Stimulated activated CD8-positive, alpha-beta memory T cell treated with anti-CD3 and anti-CD28 coated beads, Interleukin-15, amount 100 ng/mL, for 24 hours (primary cell): Measurements from ENCODE around the gene OR8D1.

Source experiments
- DNase-seq: peaks from one replicate; pipeline ENCODE4 v3.0.0-alpha.2; 2020; ENCODE audit warnings: low read depth

Gene OR8D1

DNA sequence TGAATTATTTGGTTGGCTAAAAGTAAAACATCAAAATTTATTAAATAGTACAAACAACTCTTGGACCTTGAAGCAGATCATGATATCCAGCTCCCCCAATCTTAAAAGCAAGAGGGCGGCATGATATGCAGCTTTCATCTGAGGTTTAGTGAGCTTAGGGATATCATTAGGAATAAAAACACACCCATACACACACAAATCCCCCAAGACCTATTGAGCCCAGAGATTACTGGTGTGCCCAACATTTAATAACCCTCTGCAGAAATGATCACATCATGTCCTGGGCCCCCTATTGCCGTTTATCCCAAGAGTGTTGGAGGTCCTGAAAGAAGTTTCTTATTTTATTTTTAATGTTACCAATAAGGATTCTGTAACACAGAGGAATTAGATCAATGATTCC, at the start of gene OR8D1:
Gene OR8D1, minus strand, starts transcription at position 101 of the 400 bp plus-strand sequence. CDS start 3,183 bp downstream, outside the sequence.
- no peak for DNase-seq

DNA sequence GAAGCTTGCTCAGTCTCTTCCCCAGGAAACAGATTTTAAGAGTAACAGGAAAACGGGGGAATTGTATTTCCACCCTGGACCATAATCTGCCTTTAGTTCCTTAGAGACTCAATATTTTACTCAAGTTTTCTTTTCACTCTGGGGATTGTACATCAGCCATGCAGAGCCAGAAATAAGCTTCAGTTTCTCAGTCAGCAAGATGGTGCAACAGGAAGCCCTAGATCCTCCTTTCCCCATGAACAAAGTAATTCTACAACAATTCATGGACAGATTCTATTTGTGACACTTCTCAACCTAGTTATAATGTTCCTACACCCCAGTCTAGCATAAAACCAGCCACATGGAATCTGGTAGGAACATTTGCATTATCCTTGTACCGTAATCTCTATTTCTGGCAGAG, 45.8 kb upstream of the OR8D1 start:
- no peak for DNase-seq

DNA sequence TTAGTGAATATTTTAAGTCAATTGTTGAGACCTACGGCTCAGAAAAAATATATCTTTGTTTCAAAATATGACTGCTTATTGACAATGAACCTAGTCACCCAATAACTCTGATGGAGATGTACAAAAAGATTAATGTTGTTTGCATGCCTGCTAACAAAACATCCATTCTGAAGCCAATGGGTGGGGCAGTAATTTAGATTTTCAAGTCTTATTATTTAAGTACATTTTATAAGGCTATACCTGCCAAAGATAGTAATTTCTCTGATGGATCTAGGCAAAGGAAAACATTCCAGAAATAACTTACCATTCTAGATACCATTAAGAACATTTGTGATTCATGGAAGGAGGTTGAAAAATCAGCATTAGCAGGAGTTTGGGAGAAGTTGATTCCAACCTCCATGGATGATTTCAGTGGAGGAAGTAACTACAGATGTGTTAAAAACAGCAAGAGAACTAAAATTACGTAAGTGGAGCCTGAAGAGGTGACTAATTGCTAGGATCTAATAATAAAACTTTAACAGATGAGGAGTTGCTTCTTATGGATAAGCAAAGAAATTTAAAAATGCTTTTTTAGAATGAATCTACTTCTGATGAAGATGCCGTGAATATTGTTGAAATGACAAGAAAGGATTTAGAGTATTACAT, 32.7 kb upstream of the OR8D1 start:
- no peak for DNase-seq

DNA sequence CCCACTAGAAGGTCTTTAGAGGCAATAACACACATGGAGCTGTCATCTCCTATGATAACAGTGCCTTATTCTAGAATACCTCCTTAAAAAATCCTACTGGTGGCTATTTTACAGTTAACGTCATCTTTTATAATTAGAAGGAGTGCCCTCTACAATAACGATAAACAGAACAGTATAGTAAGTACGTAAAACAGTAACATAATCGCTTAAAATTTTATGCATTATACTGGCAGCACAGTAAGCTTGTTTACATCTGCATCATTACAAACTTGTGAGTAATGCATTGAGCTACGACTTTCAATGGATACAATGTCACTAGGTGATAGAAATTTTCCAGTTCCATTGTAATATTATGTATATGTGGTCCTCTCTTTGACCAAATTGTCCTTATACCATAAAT, 30.6 kb upstream of the OR8D1 start:
- no peak for DNase-seq

DNA sequence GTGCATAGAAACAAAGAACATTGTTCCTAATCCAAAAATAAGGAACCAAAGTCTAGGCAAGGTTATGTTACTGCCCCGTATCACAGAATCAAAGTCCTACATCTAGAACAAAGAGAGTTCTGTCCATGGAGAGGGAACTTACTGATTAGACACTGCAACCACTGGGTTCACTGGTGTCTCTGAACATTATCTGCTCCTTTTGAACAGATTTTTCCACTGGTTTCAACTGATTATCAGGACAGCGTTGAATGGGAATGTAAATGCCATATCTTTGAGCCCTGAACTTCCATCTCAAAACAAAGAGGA, 26.3 kb upstream of the OR8D1 start:
- DNase-seq = no peak

DNA sequence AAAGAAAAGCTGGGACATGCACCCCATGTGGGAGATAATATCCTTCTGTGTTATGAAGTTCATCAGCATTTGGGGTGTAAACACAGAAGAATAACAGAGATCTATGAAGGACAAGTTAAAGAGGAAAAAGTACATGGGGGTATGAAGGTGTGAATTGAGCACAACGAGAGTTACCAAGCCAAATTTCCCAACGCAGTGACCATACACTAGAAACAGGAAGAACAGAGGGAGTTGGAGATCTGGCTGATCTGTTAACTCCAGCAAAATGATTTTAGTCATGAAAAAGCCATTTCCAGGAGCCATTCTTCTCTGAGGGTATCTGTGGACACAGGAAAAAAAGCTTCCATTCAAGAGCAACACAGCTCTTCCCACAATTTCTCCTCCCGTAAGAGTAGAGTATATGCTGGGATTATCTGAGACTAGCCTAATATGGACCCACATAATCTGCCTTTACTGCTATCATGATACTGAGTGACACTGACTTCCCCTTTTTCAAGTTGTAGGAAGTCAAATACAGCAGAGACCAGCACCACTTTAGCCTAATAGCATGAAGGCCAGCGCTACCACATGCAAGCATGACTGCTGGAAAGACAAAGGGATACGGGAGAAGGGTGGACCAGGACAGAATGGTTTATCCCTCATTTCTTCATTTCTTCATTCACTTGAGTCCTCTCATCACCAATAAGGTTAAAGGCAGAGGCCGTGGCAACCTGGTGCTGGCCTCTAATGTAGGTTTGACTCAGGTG, 25.8 kb upstream of the OR8D1 start:
- DNase-seq = no peak

DNA sequence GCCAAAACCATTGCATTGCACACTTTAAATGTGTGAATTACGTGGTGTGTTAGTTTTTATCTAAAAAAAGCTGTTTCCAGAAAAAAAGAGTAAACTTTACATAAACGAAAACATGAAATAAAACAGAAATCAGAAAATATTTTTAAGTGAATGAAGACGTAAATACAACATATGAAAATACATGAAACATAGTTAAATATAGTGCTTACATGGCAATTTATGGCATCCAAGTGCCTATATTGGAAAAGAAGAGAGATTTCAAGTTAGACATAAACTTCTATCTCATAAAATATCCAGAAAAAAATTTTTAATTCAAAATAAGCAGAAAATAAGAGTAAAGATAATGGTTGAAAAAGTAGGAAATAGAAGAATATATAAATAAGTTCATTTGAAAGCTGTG, 18.1 kb upstream of the OR8D1 start:
- no peak for DNase-seq

DNA sequence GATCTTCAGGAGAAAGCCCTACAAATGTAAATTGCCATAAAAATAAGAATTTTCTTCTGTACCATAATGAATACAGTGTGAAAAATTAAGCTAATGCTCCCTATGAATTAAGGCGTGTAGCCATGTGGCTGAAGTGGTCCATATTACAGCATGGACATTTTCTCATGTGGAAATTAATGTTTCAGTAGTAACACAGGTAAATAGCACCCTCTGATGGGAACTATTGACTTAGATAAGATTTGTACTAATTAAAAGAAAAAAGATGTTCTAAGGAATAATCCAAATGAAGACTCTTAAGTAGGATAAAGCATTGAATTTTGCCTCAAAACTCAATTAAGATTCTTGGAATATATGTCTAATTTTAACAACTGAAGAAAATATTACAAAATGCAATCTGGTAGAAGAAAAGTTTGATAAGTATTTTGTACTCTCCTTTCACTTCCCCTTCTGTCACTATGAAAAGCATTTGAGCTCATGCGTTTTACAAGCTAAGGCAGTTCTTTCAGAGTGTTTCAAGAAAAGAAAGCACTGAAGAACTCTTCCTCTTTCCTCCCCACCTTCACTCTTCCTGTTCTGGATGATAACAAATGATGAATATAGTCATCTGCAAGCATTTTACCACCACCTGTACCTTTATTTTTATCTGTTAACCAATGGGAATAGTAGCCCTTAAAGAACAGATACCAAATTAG, 16.2 kb upstream of the OR8D1 start:
- no peak for DNase-seq

DNA sequence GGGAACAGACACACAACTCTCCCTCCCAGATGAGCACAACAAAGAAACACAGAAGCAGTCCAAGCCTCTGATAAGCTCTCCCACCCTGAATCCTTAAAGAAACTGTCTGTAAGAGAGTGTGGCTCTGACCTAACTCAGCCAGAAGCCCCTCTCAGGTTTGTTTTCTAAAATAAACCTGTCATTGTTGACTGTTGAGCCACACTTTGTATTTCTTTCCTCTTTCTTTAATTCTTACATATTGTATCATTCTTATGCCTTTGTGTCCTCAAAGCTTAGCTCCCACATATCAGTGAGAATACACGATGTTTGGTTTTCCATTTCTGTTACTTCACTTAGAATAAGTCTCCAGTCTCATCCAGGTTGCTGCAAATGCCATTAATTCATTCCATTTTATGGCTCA, 14.0 kb upstream of the OR8D1 start:
- no peak for DNase-seq

DNA sequence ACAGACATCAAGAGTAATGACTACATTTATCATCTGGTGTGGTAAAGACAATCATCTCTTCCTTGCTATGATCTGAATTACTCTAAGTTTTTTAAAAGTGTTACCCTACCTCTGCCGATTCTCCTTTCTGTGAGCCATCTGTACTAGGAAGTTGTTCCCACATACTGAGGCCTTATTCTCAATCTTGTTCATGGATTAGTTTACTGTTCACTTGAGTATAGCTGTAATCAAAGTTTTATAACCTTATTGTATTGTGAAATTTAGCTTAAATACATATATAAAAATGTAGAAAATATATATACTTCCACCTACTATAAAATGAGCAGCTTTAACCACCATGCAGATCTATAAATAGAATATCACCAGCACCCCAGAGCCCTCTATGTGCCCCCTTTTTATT, 8.6 kb upstream of the OR8D1 start:
- no peak for DNase-seq

DNA sequence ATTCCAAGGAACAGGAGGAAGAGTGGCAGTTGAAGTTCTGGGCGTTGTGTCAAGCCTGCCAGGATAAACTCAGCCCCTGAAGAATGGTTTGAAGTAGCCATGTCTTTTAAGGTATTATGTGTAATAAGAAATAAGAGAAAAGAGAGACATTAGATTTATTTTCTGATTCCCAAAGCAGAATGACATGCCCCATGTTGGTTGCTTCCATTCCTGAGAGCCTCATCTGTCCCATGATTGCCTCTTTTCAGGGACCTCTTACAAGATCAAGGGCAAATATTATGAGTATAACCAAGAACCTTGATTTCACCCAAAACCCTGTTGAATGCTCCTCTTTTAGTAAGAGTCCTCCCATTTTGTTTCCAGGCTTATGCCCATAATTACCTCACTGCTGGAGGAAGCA, 6.3 kb upstream of the OR8D1 start, which contains the start of gene OR8D2:
Gene OR8D2, minus strand, starts transcription at position 101 of the 400 bp plus-strand sequence. Its CDS starts 0 bp downstream, at position 101.
- no peak for DNase-seq

DNA sequence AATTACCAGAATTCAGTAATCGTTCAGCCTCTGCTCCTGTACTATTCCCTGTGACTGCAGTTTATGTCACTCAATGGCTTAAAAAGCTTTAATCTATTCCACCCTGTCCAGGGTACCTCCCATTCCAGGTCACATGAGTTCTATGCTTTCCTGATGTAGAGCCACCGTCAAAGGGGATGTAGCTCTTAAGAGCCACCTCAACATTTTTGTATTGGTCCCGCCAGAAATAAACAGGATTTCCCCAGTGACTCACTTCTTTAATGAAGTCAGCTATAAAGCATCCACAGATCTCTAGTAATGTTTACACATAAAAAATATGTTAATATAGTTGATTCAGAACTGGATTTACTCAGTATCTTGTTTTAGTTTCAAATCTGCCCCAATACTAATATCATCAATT, 1.3 kb upstream of the OR8D1 start:
- no peak for DNase-seq

DNA sequence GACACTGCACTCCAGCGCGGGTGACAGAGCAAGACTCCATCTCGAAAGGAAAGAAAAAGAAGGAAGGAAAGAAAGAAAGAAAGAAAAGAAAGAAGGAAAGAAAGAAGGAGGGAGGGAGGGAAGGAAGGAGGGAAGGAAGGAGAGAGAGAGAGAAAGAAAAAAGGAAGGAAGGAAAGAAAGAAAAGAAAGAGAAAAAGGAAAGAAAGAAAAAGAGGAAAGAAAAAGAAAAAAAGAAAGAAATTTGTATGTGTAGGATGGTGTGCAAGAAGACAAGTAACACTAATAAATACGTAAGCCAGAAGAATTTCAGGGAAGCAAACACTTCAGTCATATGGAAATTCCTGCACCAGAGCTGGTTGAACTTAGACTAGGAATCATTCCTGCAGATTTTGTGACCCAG, 618 bp downstream of the OR8D1 start:
- DNase-seq = no peak

DNA sequence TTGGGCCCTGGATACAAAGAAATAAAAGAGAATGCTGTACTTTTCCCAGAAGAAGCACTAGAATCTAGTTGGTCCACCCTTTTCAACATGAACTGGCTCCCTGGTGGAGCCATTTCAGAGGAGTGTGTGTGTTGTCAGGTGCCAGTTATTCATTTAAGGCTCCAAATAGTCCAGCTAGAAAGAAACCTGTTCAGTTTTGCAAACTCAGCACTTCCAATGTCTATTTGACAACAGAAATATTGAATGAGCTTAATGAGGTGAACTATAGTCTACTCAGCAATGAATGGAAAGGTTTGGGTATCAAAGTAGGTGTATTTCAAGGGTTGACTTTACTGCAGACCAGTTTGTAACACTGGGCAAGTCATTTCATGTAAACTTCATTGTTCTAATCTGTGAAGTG, 2.1 kb downstream of the OR8D1 start:
- DNase-seq = no peak

DNA sequence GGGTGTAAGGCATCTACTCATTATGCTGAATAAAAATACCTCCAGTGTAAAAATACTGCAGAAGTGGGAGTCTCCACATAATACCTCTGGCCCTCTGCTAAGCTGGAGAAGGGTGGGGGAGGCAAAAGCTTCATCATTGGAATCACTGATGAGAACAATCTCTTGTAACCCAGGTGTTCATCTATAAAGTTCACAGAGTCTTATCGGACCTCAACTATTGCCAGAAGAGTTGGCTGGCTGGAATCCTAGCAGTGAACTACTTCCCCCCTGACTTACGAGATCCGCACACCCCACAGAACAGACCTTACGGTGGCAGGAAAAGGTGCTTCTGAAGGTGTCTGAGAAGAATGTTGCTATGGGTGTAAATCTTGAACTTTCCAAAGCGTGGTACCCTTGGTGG, 2.5 kb downstream of the OR8D1 start:
- DNase-seq = no peak

DNA sequence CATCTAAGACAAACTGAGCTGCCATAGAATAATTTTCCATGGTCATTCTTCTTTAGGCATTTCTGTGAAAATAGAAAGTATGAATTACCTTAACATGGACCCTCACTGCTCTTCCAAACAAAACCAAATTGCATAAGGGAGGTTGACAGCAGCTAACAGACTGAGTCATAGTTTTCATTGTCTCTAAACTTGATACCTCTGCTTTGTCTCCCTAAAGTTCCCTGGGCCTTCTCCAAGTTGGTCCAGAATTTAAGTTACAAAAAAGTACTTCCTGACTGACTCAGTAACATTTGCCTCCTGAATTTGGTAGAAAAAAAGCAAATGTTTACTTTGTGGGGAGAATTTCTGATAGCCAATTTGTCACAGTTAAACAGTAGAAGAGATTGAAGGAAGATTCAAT, 3.0 kb downstream of the OR8D1 start:
- no peak for DNase-seq

DNA sequence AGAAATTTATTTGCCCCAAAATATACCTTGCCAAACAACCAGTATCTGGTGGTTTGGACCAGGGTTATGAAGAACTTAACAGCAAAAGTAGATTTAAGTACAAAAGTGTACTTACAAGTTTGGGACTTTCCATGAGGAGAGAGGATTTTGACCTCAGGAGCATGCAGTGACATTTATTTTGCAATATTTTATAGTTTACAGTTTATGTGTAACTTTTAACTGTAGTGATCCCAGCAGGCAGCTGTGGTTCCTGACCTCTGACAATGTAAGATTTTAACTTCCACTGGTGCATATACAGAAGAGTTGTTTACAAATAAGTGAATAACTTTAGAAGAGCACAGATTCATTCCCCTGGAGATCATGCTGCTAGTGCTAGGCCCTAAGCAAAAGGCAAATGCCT, 6.7 kb downstream of the OR8D1 start:
- no peak for DNase-seq

DNA sequence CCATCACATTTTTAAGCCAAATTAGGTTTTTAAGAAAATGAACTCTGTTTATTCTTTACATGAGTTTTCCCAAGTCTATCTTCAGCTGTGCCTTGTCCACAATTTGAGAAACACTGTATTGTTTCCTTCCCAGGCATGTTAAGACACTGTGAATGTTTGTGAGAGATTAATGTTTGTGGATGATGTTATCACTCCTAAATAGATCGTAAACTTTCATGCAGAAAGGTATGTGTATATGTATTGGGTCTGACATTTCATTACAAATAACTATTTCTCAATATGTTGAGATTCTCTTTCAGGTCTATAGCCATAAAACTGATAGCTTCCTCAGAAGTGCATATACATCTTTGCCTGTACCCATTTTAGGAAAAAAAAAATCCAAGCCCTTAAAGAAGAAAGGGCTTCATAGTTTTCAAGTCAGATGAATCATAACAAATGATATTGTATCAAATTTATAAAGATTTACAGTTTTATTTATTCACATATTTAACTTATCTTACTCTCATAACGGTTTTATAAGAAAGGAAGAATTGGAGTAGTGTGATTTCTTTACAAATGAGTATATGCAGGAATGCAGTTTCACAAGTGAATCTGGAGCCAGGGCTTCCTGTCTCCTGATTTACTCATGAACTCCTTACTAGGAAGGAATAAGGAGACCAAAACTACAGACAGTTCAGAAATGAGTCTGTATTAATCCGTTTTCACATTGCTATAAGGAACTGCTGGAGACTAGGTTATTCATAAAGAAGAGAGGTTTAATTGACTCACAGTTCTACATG, 11.2 kb downstream of the OR8D1 start:
- no peak for DNase-seq

DNA sequence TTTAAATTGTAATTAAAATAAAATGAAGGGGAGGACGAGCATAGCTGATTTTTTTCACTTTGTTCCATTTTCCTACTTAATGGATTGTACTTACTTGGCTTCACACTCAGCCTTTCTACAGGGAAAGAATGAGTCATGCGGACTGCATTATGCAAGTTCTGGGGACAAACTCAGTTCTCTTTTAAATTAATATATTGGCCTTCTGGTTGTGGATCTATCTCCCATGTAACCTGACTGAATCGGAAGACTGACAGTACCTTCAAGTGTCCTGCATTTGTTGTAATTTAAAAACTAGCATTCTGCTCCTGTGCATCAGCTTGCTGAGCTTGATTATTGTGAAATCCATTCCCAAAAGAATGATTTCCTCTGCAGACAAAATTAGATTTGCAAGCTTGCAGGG, 12.2 kb downstream of the OR8D1 start:
- no peak for DNase-seq

DNA sequence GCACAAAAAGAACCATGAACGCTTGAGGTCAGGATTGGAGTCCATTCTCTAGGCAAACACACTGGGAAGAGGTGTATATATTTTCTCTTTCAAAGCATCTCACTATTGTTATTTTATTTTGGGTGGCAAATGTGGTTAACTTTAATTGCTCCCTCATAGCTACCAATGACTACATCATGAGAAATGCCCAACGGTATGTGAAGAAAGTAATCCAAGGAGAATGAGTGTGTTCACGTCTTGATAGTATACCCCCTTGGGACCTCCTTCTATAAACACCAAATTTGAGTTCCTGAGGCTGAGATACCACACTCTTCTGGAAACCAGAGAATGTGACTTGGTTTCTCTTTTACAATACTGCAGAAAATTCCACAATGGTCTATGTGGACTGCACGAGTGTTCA, 15.8 kb downstream of the OR8D1 start:
- DNase-seq = no peak

DNA sequence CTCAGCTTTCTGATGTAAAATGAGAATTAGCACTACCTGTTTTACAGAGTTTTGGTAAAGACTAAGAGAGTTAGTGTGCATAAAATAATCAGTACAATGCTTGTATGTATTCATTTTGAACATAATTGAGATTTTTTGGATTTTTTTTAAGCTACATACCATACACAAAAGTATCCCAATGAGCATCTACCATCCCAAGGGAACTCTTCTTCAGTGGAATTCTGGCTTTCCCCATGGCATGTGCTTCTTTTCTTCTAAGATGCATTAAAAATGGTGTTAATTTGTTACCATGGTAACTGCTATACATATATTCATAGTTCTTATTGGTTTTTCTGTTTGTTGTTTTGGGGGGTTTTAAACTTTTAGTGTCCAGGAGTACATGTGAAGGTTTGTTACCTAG, 17.7 kb downstream of the OR8D1 start:
- no peak for DNase-seq

DNA sequence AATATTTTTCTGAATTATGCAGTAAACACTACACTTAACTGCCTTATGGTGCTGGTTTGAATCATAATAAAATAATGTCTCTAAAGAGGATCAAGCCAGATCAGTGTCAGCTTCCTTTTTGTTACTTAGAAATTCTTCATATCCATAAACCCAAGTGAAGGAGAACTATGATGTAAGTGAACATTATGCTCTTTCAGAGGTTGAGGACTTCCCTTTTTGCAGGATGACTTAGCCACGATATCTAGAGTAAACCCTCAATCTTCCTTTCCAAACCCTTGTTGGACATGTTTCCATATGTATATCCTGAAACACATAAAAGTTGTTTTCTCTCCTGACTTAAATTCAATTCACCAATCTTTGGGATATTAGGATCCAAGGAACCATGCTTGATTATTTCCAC, 19.1 kb downstream of the OR8D1 start:
- DNase-seq = no peak
